SKM-1 treated with dmso at 0.1 percent for 144 hours (cell line): ENCODE data around the gene PRRT4.

Experiments
- DNase-seq: peaks from one replicate; lab custom pipeline; 2025; ENCODE audit not compliant: unreplicated experiment; lab: John Stamatoyannopoulos, UW

PRRT4 gene

DNA sequence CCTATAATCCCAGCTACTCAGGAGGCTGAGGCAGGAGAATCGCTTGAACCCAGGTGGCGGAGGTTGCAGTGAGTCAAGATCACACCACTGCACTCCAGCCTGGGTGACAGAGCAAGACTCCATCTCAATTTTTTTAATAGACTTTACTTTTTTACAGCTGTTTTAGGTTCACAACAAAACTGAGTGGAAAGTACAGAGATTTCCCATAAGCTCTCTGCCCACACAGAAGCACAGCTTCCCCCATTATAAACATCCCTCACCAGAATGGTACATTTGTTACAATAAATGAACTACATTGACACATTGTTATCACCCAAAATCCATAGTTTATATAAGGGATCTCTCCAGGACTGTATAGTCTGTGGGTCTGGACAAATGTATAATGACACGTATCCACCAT, 14.6 kb upstream of the PRRT4 start:
- no peak for DNase-seq

DNA sequence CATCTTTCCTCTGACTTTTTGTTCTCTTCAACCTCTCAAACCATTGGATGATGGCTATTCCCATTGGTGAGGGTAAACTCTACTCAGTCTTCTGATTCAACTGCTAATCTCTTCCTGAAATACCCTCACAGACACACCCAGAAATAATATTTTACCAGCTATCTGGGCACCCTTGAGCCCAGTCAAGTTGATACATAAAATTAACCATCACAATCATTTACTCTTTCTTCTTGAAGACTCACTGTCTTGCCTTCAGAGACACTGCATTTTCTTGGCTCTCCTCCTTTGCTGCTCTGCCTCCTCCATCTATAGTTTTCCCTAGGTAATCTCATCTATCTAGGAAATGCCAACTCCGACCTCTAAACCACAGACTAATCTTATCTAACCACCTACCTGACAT, 12.6 kb upstream of the PRRT4 start:
- DNase-seq = no peak

GRCh38 chr7:128373606-128374005, 12.1 kb upstream of the PRRT4 start:
- DNase-seq = no peak

DNA sequence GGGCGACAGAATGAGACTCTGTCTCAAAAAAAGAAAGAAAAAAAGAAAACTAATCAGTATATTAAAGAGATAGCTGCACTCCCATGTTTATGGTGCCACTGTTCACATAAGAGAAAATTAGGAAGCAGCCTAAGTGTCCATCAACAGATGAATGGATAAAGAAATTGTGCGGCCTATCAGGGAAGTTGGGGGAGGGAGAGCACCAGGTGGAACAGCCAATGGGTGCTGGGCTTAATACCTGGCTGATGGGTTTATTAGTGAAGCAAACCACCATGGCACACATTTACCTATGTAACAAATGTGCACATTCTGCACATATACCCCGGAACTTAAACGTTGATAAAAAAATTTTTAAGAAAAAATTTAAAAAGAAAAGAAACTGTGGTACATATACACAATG, 9.0 kb upstream of the PRRT4 start:
- DNase-seq = no peak

- no peak for DNase-seq
Observed at GRCh38 chr7:128366986-128367385, 5.5 kb upstream of the PRRT4 start.

DNA sequence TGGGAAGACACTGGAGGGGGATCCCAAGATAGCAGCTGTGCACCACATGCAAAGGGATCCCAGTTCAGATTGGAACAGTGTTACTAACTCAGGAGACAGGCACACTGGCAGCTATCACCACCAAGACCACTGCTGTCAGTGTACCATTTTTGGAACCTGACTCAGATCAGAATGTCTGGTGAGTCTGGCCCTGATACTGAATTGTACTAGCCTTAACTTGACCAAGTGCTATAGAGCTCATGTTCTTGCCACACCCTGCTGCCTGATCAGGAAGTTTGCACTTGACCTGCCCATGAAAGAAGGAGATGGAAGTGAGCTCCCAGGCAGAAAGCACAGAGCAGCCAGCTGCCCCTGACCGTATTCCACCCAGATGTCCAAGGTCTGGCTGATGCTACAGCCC, 4.8 kb upstream of the PRRT4 start:
- DNase-seq = no peak

GRCh38 chr7:128365432-128365831, 3.9 kb upstream of the PRRT4 start:
- no peak for DNase-seq

GRCh38 chr7:128364166-128364870, 2.8 kb upstream of the PRRT4 start:
- DNase-seq = no peak

DNA sequence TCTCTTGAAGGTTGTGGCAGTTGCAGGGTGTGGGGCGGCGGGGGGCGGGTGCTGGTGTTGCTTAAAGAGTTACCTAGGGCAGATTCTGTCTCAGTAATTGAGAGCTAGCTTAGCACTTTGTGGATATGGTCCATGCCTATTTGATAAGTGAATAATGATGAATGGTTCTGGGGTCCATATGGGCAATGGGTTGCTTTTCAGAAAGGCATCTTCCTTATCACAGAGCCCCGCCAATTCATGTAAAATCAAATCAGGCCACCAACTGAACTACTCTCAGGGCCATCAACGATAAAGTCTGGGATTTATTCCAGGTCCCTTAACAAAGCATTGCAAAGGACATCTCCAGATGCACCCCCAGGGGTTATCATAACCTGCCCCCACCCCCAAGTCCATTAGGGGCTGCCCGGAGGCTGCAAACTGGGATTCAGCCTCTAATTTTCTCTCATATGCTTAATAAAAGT, 1.8 kb upstream of the PRRT4 start:
- no peak for DNase-seq

GRCh38 chr7:128362670-128363069, 1.2 kb upstream of the PRRT4 start:
- DNase-seq = no peak

GRCh38 chr7:128360359-128360678, 1.2 kb downstream of the PRRT4 start:
- no peak for DNase-seq

- DNase-seq = no peak
Observed at GRCh38 chr7:128359939-128360338, 1.6 kb downstream of the PRRT4 start.

GRCh38 chr7:128359336-128359735, 2.2 kb downstream of the PRRT4 start:
- DNase-seq = no peak

GRCh38 chr7:128358233-128358632, 3.3 kb downstream of the PRRT4 start:
- peak; percentile 73 for DNase-seq

GRCh38 chr7:128357217-128357613, 4.3 kb downstream of the PRRT4 start:
- no peak for DNase-seq

- DNase-seq = no peak
Observed at GRCh38 chr7:128356546-128357216, 4.8 kb downstream of the PRRT4 start.

GRCh38 chr7:128353610-128354009, 7.9 kb downstream of the PRRT4 start:
- DNase-seq = no peak

GRCh38 chr7:128353189-128353588, 8.3 kb downstream of the PRRT4 start:
- no peak for DNase-seq

DNA sequence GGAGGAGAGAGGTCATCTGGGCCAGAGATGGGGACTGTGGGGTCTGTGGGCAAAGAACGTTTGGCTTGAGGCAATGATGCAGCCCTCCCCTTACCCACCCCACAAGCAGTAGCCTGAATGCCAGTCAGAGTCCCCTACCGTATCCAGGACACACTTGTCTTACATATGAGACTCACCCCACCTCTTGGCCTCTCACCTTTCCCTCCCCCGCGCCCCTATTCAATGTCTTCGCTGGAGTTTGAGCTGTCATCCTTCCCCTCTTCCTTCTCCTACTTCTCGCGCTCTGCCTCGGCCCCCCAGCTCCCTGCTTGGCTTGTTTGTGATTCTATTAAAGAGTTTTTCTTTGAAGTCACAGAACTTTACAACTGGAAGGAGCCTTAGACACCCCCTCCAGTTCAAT, 8.9 kb downstream of the PRRT4 start:
- no peak for DNase-seq

GRCh38 chr7:128352153-128352537, 9.3 kb downstream of the PRRT4 start:
- no peak for DNase-seq

DNA sequence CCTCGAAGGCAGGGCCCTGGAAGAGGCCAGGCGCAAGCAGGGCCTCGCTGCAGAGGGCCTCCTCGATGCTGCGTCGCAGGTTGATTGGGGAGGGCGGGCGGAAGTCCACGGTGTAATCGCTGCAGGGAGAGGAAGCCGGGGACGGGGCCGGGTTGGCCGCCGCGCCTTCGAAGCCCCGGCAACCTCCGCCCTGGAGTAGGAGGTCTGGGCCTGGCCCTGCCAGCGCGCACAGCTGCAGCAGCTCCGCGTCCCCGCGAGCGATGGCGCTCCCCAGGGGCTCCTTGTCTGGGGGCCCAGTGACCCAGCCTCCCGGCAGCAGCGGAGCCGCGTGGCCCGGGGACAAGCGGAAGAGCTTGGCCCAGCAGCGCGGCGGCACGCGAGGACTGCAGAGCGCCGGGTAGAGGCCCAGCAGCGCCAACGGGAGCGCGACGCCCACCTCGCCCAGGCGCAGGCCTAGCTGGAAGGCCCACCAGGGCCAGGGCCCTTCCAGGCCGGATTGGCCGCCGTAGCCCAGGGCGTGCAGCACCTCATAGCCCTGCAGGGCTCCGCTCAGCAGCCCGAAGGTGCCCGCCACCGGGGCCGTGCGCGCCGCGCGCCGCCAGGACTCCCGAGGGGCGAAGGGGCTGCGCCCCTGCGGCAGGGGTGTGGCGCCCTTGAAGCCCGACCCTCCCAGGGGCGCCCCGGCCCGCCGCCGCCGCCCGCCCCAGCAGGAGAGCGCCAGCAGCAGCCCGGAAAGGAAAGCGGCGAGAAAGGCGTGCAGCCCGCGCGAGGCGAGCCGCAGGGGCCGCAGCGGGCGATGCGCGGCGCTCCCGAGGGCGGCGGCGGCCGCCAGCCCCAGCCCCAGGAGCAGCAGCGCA, 10.0 kb downstream of the PRRT4 start:
- no peak for DNase-seq

GRCh38 chr7:128350708-128351295, 10.7 kb downstream of the PRRT4 start:
- no peak for DNase-seq
